ENCODE data around the gene CDKN1C. TPM values are rescaled to one million over a fixed set of nuclear protein-coding genes. Genes with fewer than 3 reads are reported as not detected.

CDKN1C gene
- total and polyA plus RNA-seq, 2 of the 8 experiments (the other 6 are each of a cell fraction or from before 2014, with no cell fraction given), result 12.8 to 14.1 TPM

GRCh38 chr11:2927121-2927800, 41.7 kb upstream of the CDKN1C start:
- FAIRE-seq, result no peak
- no peak overlapping the region; the same call in 1 of the 2 replicates for H2BK12ac ChIP-seq (ENCODE audit: low read depth, low read length)
- H3K36me3 ChIP-seq (ENCODE audit: control insufficient read depth in 2 of 4, insufficient read depth in 4 of 4, low read length in 3 of 4), result no peaks in the 10 kb centered on the region
- H3K9me3 ChIP-seq (ENCODE audit: insufficient read depth in 2 of 2, low read depth in 1 of 2, low read length in 1 of 2), result no peaks in the 10 kb centered on the region
- no peak overlapping the region; the same call in 1 of the 2 replicates for H4K8ac ChIP-seq (ENCODE audit: extremely low read depth, insufficient read depth, low read length)
- H3K4me1 ChIP-seq (replicated peaks in 1 of 4; ENCODE audit: control insufficient read depth in 3 of 4, insufficient read depth in 4 of 4, low read length in 3 of 4), result peaks cover 0 to 8% (median 5%) of the 10 kb centered on the region in 4 experiments; a peak in 6 of 7 replicates
- ChIA-PET CTCF (ENCODE audit: partially characterized antibody) (interaction anchor here (0.6 to 9.4 kb wide), 7 partner anchors 11 to 648 kb away, joined by 3 to 129 read pairs (median 4); partner anchors contain the start of gene CDKN1C), POLR2A (ENCODE audit: partially characterized antibody) (interaction anchor here (1.3 kb wide), 1 partner anchor 11 kb away, joined by 5 read pairs; no protein-coding TSS in a partner anchor)
- H3K56ac ChIP-seq (replicated peaks; ENCODE audit: insufficient read length, low read depth, low read length), result no peak overlapping the region
- H3K27me3 ChIP-seq (replicated peaks in 1 of 4; ENCODE audit: control insufficient read depth in 3 of 4, extremely low read depth in 1 of 4, insufficient read depth in 3 of 4, low read length in 3 of 4), result peaks cover 25 to 42% (median 37%) of the 10 kb centered on the region in 4 experiments
- no peak overlapping the region for H3K4me3 ChIP-seq (ENCODE audit: extremely low read depth in 1 of 4, insufficient read depth in 2 of 4, low read depth in 3 of 4, low read length in 4 of 4)
- 91% methylated on average over 12 of the region's 12 CpGs; no CpG with 5 or more reads in 1 of the 2 experiments for WGBS, 2 experiments (ENCODE audit: extremely low coverage in 1 of 2, insufficient coverage in 1 of 2, insufficient read length in 1 of 2, insufficient replicate concordance in 2 of 2, low coverage in 1 of 2, low lambda C conversion rate in 2 of 2, missing lambda C conversion rate in 1 of 2)
- no peak overlapping the region for H2AFZ ChIP-seq (ENCODE audit: low read length)
- no peak overlapping the region for H4K5ac ChIP-seq (ENCODE audit: insufficient read length, low read depth, low read length)
- no peak overlapping the region for H3K9ac ChIP-seq (replicated peaks in 1 of 4; ENCODE audit: extremely low read depth in 1 of 4, low read depth in 3 of 4, low read length in 3 of 4)
- no peak overlapping the region for H3K23ac ChIP-seq (ENCODE audit: insufficient read length)
- TF ChIP-seq SUZ12 (IDR thresholded peaks at IDR 0.05; ENCODE audit: low read length) (no peak), YY1 (IDR thresholded peaks at IDR 0.05; ENCODE audit: low read depth, low read length) (no peak), POU5F1 (IDR thresholded peaks at IDR 0.05; ENCODE audit: low read depth, low read length) (no peak)
- DNase-seq (ENCODE audit: low read depth in 1 of 2, low spot score in 2 of 2), result no peak
- H2AK5ac ChIP-seq (ENCODE audit: low read depth, low read length), result no peak overlapping the region
- no peak overlapping the region; a peak in 1 of 4 replicates for H3K4me2 ChIP-seq (ENCODE audit: insufficient read depth in 1 of 2, low read depth in 2 of 2, low read length in 2 of 2)
- no peaks in the 10 kb centered on the region for H3K79me1 ChIP-seq (ENCODE audit: low read depth, low read length)
- H3K4ac ChIP-seq (replicated peaks; ENCODE audit: insufficient read length, low read depth, low read length), result no peak overlapping the region
- H2BK120ac ChIP-seq (replicated peaks; ENCODE audit: low read depth, low read length), result no peak overlapping the region
- no peak overlapping the region for H4K91ac ChIP-seq (replicated peaks; ENCODE audit: insufficient read length, low read length)
- no peak overlapping the region for H2BK5ac ChIP-seq (ENCODE audit: low read depth, low read length)
- H3K14ac ChIP-seq (ENCODE audit: insufficient read length), result no peak overlapping the region
- H2BK20ac ChIP-seq (ENCODE audit: low read length), result no peak overlapping the region
- no peaks in the 10 kb centered on the region for H3K79me2 ChIP-seq (ENCODE audit: control insufficient read depth in 1 of 2, insufficient read depth in 2 of 2, low read length in 2 of 2)
- peaks cover 4 to 9% of the 10 kb centered on the region in 2 experiments for H4K20me1 ChIP-seq (replicated peaks in 1 of 2; ENCODE audit: control insufficient read depth in 1 of 2, insufficient read depth in 2 of 2, low read length in 2 of 2)
- H3K27ac ChIP-seq (ENCODE audit: low read depth, low read length), result no peak overlapping the region
- peaks cover 8% of the 10 kb centered on the region; the same call in 1 of the 2 replicates for H3K23me2 ChIP-seq (ENCODE audit: low read depth, low read length)
- no peak overlapping the region for H3K18ac ChIP-seq (ENCODE audit: extremely low read depth, low read length)
- no peak overlapping the region for H2BK15ac ChIP-seq (ENCODE audit: low read length)

Measured in H1 (cell line).